Stimulated activated CD4-positive, alpha-beta T cell treated with anti-CD3 and anti-CD28 coated beads, Interleukin-1b, Interleukin-23, amount 100 ng/mL, for 1 hour (primary cell): ENCODE results near the gene POGZ.
"Not testable (repeated sequence)": the region's sequence is repeated elsewhere in the genome, so short reads cannot be mapped to it uniquely, and the experiment has no call there.

Source experiments
- DNase-seq, 2 donors: peaks; one replicate each; pipeline ENCODE4 v3.0.0-alpha.2; 2020; ENCODE audit warnings: low read depth in 2 of 2

The POGZ gene

DNA sequence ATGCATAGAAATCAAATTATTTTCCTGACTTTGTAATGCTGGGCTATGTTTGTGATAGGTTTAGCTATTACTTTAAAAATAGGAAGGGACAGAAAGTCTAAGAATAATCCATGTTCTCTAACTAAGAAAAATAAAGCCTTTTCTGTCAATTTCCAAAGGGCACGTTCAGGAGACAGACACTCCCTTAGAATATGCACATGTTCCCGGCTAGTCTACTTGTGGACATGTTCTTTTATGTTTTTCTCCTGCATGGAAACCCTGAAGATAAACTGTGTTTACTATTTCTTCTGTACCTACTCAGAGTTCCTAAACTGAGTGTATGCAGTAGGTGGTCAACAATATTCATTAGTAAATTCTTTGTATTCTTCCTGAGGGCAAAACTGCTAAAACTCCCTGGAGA lies 47.4 kb downstream of the POGZ start:
- no peak for DNase-seq

GRCh38 chr1:151408891-151409290 lies 50.4 kb downstream of the POGZ start:
- no peak for DNase-seq

- no peak for DNase-seq
These were observed 52.0 kb downstream of the POGZ start for GRCh38 chr1:151407304-151407703.

- no peak for DNase-seq
These were observed 53.1 kb downstream of the POGZ start for GRCh38 chr1:151406176-151406575.

GRCh38 chr1:151405187-151405951 lies 53.9 kb downstream of the POGZ start:
- no peak for DNase-seq

GRCh38 chr1:151403612-151404011 lies 55.7 kb downstream of the POGZ start:
- no peak for DNase-seq

GRCh38 chr1:151402764-151403163 lies 56.5 kb downstream of the POGZ start:
- no peak for DNase-seq

- DNase-seq: no peak
These were observed 57.4 kb downstream of the POGZ start for GRCh38 chr1:151401860-151402259.

DNA sequence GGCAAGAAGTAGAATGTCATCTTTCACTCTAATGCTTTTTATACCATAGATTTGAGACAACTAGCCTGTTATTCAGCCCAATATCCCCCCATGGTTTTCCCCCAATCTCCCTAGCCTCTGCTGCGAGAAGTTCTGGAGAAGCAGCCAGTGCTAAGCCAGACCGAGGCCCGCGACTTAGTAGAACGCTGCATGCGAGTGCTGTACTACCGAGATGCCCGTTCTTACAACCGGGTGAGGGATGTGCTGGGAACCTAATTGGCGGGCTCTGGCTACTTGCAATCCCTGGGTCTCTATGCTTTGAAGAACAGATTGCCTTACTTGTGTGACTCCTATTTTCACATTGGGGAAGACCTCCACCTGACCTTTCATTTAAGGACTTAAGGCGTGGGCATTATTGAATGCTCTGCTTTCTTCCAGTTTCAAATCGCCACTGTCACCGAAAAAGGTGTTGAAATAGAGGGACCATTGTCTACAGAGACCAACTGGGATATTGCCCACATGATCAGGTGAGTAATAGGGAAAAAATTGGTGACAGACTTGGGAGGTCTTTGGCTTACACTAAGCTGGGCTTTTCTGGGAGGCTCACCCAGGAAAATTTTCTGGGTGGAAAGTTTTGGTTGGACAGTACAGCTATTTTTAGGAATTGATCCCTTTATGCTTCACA lies 58.0 kb downstream of the POGZ start:
- no peak for DNase-seq

- DNase-seq: peak; percentile 46 to 51
These were observed 59.7 kb downstream of the POGZ start, which contains the start of gene PSMB4 for GRCh38 chr1:151399324-151400171. TSS of gene PSMB4 (plus strand) at chr1:151399573. CDS start at chr1:151399588, 15 bp downstream.

- not testable (repeated sequence) for DNase-seq
These were observed 63.0 kb downstream of the POGZ start for GRCh38 chr1:151396265-151396664.

DNA sequence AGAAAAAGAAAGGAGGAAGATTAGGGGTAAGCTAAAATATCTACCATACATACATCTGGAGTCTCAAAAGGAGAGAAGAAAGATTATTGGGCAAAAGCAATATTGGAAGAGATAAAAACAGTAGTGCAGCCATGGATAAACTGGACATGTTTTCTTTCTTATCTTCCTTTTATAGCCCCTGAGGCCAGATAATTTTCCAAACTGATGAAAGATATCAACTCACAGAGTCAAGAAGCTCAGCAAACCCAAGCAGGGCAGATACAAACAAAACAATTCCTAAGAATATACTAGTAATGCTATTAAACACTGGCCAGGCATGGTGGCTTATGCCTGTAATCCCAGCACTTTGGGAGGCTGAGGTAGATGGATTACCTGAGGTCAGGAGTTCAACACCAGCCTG lies 65.7 kb downstream of the POGZ start:
- DNase-seq: no peak

- no peak for DNase-seq
These were observed 68.2 kb downstream of the POGZ start for GRCh38 chr1:151391079-151391563.

DNA sequence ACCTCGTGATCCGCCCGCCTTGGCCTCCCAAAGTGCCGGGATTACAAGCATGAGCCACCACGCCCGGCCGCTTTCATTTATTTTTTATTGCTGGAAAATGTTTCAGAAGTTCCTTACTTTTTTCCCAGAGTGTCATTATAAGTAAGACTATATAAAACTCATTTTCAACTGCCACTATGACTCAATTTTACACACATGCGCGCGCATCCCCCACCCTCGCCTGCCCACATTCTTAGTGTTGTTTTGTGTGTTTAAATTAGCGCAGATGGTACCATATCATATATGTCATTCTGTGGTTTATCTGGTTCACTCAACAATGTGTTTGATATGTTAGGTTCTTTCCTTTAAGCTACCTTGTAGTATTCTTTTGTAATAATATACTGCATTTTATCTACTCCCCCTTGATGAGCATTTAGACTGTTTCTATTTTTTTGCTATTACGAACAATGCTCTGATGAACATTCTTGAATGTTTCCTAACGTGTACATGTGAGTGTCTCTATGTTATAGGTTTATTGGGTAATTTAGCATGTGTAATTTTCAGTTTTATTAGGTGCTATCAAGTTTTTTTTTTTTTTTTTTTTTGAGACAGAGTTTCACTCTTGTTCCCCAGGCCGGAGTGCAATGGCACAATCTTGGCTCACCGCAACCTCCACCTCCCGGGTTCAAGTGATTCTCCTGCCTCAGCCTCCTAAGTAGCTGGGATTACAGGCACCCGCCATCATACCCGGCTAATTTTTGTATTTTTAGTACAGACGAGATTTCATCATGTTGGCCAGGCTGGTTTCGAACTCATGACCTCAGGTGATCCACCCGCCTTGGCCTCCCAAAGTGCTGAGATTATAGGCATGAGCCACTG lies 68.8 kb downstream of the POGZ start:
- DNase-seq: not testable (repeated sequence)

GRCh38 chr1:151386002-151386401 lies 73.3 kb downstream of the POGZ start:
- DNase-seq: no peak

- DNase-seq: no peak
These were observed 74.7 kb downstream of the POGZ start for GRCh38 chr1:151384584-151384983.

- DNase-seq: no peak
These were observed 82.0 kb downstream of the POGZ start for GRCh38 chr1:151377150-151377884.

- DNase-seq: no peak
These were observed 86.1 kb downstream of the POGZ start for GRCh38 chr1:151373196-151373595.

DNA sequence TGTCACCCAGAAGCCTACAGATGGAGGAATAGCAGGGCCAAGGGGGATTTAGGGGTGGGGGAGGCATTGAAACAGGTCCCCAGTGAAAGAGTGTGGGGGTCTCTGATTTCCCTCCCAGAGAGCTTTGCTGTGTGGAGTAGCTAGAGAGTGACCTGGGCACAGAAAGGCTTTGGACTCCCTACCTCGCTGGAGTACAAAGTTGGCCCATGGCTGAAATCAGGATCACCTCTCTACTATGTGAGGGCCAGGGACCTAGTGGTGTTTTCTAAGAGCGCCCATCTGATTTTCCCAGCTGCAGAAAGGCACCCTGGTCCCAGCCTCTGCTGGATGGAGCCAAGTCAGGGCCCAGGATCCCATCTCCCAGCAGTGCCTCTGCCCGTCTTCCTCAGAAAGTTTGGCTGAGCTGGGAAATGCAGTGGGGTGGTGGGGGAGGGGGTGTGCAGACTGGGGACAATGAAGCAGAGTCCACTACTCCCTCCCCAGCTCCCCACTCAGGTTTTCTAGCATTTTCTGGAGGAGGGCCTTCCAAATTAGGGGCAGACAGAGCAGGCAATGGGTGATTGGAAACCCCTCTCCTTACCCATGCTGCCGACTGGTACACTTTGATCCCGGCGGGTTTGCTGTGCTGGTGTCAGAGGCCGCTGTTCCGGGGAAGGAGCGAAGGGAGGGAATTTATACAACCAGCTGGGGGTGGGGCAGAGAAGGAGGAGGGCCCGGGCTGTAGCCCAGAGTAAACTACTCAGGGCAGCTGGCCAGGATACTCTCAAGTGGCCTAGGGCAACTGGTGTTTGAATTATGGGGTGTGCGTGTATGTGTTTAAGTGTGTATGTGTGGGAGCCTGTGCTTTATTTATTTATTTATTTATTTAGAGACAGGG lies 87.0 kb downstream of the POGZ start, which contains the start of gene SELENBP1:
Gene SELENBP1, minus strand, starts transcription at position 648 of the 877 bp plus-strand sequence. Its CDS starts 64 bp downstream, at position 584.
- no peak for DNase-seq
